NOMO-1 treated with DMSO at 0.1 percent for 48 hours (cell line): ENCODE data around the gene PET100.

Experiments used
- DNase-seq: peaks from one replicate; lab custom pipeline; 2025; ENCODE audit not compliant: unreplicated experiment; lab: John Stamatoyannopoulos, UW

The PET100 gene

GRCh38 chr19:7612282-7613274 lies 17.0 kb upstream of the PET100 start:
- DNase-seq, result no peak

GRCh38 chr19:7614859-7615741 lies 14.5 kb upstream of the PET100 start:
- DNase-seq, result no peak

GRCh38 chr19:7617172-7617571 lies 12.4 kb upstream of the PET100 start:
- no peak for DNase-seq

GRCh38 chr19:7617735-7618134 lies 11.9 kb upstream of the PET100 start:
- no peak for DNase-seq

- no peak for DNase-seq
These were observed 11.2 kb upstream of the PET100 start for GRCh38 chr19:7618348-7618747.

GRCh38 chr19:7618771-7619510 lies 10.7 kb upstream of the PET100 start:
- DNase-seq, result no peak

GRCh38 chr19:7619671-7620441 lies 9.7 kb upstream of the PET100 start:
- DNase-seq, result no peak

GRCh38 chr19:7620442-7621412 lies 8.9 kb upstream of the PET100 start:
- DNase-seq, result no peak

- no peak for DNase-seq
These were observed 6.5 kb upstream of the PET100 start for GRCh38 chr19:7622933-7623685.

GRCh38 chr19:7623725-7624603 lies 5.6 kb upstream of the PET100 start:
- no peak for DNase-seq

GRCh38 chr19:7624810-7625209 lies 4.8 kb upstream of the PET100 start:
- DNase-seq, result no peak

GRCh38 chr19:7625763-7626372 lies 3.7 kb upstream of the PET100 start:
- no peak for DNase-seq

GRCh38 chr19:7627166-7627565 lies 2.4 kb upstream of the PET100 start:
- no peak for DNase-seq

- no peak for DNase-seq
These were observed 843 bp upstream of the PET100 start for GRCh38 chr19:7628589-7629311.

- no peak for DNase-seq
These were observed 2.0 kb downstream of the PET100 start for GRCh38 chr19:7631577-7631976.
